ENCODE data around the gene LMAN2. TPM values are rescaled to one million over a fixed set of nuclear protein-coding genes. Genes with fewer than 3 reads are reported as not detected.
"Not testable (repeated sequence)": the region's sequence is repeated elsewhere in the genome, so short reads cannot be mapped to it uniquely, and the experiment has no call there.

Gene LMAN2
- polyA plus RNA-seq, 2 of the 4 experiments (the other 2 are of a cell fraction), result 123 to 210 TPM

GRCh38 chr5:177306674-177307543 lies 44.6 kb downstream of the LMAN2 start:
- ATAC-seq (no peak), DNase-seq (ENCODE audit: low read depth in 1 of 2, low spot score in 1 of 2) (no peak), FAIRE-seq (no peak)
- Histone ChIP-seq H3K4me2 (no peak overlapping the region), H3K9me3 (no peaks in the 10 kb centered on the region), H3K4me3 (no peak overlapping the region), H3K4me1 (peaks cover 36% of the 10 kb centered on the region), H3K27ac (no peak overlapping the region)
- ChIA-PET POLR2A (interaction anchor here (0.5 kb wide), 1 partner anchor 119 kb away, joined by 4 read pairs; the partner anchor contains the start of gene GRK6), CTCF (interaction anchor here (1.2 to 6.3 kb wide), 9 partner anchors 8 to 195 kb away, joined by 3 to 55 read pairs (median 5); no protein-coding TSS in a partner anchor)
- 85% methylated on average over 14 of the region's 15 CpGs for WGBS (ENCODE audit: missing lambda C conversion rate)
- TF ChIP-seq TFCP2L1 (CRISPR knock-in tag; IDR thresholded peaks at IDR 0.05) (peak; percentile 48; the same call in 1 of the 2 replicates), ESRRA (IDR thresholded peaks at IDR 0.05; ENCODE audit: borderline replicate concordance, low read length) (no peak), POLR2A (IDR thresholded peaks at IDR 0.05; ENCODE audit: low read length) (no peak), TP53 (CRISPR knock-in tag; IDR thresholded peaks at IDR 0.05) (no peak), HOXB5 (CRISPR knock-in tag; IDR thresholded peaks at IDR 0.05) (no peak)
- TF ChIP-seq, protein P1, sequence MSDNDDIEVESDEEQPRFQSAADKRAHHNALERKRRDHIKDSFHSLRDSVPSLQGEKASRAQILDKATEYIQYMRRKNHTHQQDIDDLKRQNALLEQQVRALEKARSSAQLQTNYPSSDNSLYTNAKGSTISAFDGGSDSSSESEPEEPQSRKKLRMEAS (IDR thresholded peaks at IDR 0.05), result no peak
- TF ChIP-seq, protein P2, sequence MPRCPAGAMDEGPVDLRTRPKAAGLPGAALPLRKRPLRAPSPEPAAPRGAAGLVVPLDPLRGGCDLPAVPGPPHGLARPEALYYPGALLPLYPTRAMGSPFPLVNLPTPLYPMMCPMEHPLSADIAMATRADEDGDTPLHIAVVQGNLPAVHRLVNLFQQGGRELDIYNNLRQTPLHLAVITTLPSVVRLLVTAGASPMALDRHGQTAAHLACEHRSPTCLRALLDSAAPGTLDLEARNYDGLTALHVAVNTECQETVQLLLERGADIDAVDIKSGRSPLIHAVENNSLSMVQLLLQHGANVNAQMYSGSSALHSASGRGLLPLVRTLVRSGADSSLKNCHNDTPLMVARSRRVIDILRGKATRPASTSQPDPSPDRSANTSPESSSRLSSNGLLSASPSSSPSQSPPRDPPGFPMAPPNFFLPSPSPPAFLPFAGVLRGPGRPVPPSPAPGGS (IDR thresholded peaks at IDR 0.05), result 0 out of 3 replicates have a peak, but pooled peaks have one; percentile 20

GRCh38 chr5:177306103-177306640 lies 45.3 kb downstream of the LMAN2 start:
- H3K4me2 ChIP-seq; H3K27ac ChIP-seq; H3K9me3 ChIP-seq; FAIRE-seq; H3K4me3 ChIP-seq; ATAC-seq; DNase-seq (ENCODE audit: low read depth in 1 of 2, low spot score in 1 of 2); POLR2A ChIA-PET: not testable (repeated sequence)
- 95% methylated on average over 11 of the region's 11 CpGs for whole genome bisulfite sequencing (ENCODE audit: missing lambda C conversion rate)
- CTCF ChIA-PET, result interaction anchor here (1.2 to 6.3 kb wide), 5 partner anchors 142 to 194 kb away, joined by 3 to 40 read pairs (median 4); no protein-coding TSS in a partner anchor
- H3K4me1 ChIP-seq, result peaks cover 42% of the 10 kb centered on the region

DNA sequence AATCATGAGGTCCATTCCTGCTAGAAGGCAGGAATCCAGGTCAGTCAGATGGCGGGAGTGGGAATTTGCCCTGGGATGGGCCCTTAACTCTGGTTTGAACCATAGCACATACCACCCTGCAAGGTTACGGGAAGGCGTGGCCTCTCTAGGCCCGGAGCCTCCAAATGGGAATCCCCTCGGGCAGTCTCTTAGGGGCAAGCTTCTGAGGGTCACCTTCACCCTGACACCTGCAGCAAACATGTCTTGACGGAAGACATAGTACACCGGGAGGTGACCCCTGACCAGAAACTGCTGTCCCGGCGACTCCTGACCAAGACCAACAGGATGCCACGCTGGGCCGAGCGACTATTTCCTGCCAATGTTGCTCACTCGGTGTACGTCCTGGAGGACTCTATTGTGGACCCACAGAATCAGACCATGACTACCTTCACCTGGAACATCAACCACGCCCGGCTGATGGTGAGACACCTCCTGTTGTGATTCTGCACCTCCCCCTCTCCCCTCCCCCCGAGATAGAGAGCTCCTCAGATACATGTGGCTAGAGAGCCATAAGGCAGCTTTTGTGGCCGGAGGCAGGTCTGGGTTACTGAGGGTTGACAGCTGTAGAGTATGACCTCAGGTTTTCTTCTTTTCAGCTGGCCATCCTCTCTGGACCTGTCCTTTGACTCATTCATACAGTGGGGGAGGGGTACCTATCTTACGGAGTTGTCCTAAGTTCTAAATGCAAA lies 46.9 kb downstream of the LMAN2 start:
- H3K4me2 ChIP-seq, result peak overlapping the region; percentile 99
- ChIA-PET POLR2A (interaction anchor here (0.6 kb wide), 2 partner anchors 170 to 191 kb away, joined by 4 to 5 read pairs; no protein-coding TSS in a partner anchor), CTCF (interaction anchor here (0.9 to 6.3 kb wide), 5 partner anchors 12 to 191 kb away, joined by 3 to 40 read pairs (median 4); no protein-coding TSS in a partner anchor)
- 5% methylated on average over 13 of the region's 19 CpGs for WGBS (ENCODE audit: missing lambda C conversion rate)
- H3K4me3 ChIP-seq, result peak overlapping the region; percentile 68
- DNase-seq (ENCODE audit: low read depth in 1 of 2, low spot score in 1 of 2) (no peak), ATAC-seq (peak in 1 of 2 experiments; percentile 25; a peak in 2 of 6 replicates), FAIRE-seq (no peak)
- H3K9me3 ChIP-seq, result no peaks in the 10 kb centered on the region
- peaks cover 42% of the 10 kb centered on the region for H3K4me1 ChIP-seq
- peak overlapping the region; percentile 95 to 96 for H3K27ac ChIP-seq
- no peak for TF ChIP-seq EP300 (IDR thresholded peaks at IDR 0.05)
- peak; percentile 21 for TF ChIP-seq CHD2 (IDR thresholded peaks at IDR 0.05; ENCODE audit: low read length, partially characterized antibody)

GRCh38 chr5:177303925-177304391 lies 47.5 kb downstream of the LMAN2 start:
- peak overlapping the region; percentile 68 for H3K4me3 ChIP-seq
- FAIRE-seq (no peak), DNase-seq (ENCODE audit: low read depth in 1 of 2, low spot score in 1 of 2) (no peak), ATAC-seq (peak in 1 of 2 experiments; percentile 1; a peak in 2 of 6 replicates)
- 2% methylated on average over 19 of the region's 25 CpGs for WGBS (ENCODE audit: missing lambda C conversion rate)
- H3K27ac ChIP-seq, result peak overlapping the region; percentile 95 to 96
- TF ChIP-seq TFCP2L1 (CRISPR knock-in tag; IDR thresholded peaks at IDR 0.05), result no peak
- 0 out of 2 replicates have a peak, but pooled peaks have one; percentile 15 for TF ChIP-seq E2F6 (IDR thresholded peaks at IDR 0.05; ENCODE audit: borderline replicate concordance, low read depth)
- TF ChIP-seq KDM5A (IDR thresholded peaks at IDR 0.05), result peak; percentile 57
- TF ChIP-seq MYC (IDR thresholded peaks at IDR 0.05; ENCODE audit: borderline replicate concordance, low read length), result no peak
- no peak for TF ChIP-seq RCOR1 (IDR thresholded peaks at IDR 0.05; ENCODE audit: low read depth, low read length)
- peak; percentile 19; the same call in 1 of the 2 replicates for TF ChIP-seq PHF8 (IDR thresholded peaks at IDR 0.05; ENCODE audit: borderline replicate concordance, low read depth)
- no peak for TF ChIP-seq NR3C1 (IDR thresholded peaks at IDR 0.05)
- TF ChIP-seq RAD21 (conservative IDR thresholded peaks at IDR 0.05 in 1 of 2, IDR thresholded peaks at IDR 0.05 in 1 of 2), result no peak
- TF ChIP-seq CHD2 (IDR thresholded peaks at IDR 0.05; ENCODE audit: low read length, partially characterized antibody), result no peak
- peak; percentile 18; the same call in 1 of the 2 replicates for TF ChIP-seq HOXB5 (CRISPR knock-in tag; IDR thresholded peaks at IDR 0.05)
- ChIA-PET POLR2A (no interaction called here), CTCF (interaction anchor here (1.2 to 4.6 kb wide), 2 partner anchors 14 to 191 kb away, joined by 3 to 24 read pairs; no protein-coding TSS in a partner anchor)
- peaks cover 42% of the 10 kb centered on the region for H3K4me1 ChIP-seq
- peak overlapping the region; percentile 99 for H3K4me2 ChIP-seq
- H3K9me3 ChIP-seq, result no peaks in the 10 kb centered on the region
